Hepatocyte (in vitro differentiated cells): ENCODE results near the gene SART3.

Source experiments
- CTCF ChIP-seq: fragments of 200-600 bp; sonication (generic); IDR thresholded peaks from 2 replicates; pipeline ENCODE4 v1.5.1; 2016; ENCODE audit warnings: antibody characterized with exemption, mild to moderate bottlenecking; ENCODE audit not compliant: poor library complexity
- EZH2 ChIP-seq: fragments of 200-600 bp; sonication (generic); IDR thresholded peaks from 2 replicates; pipeline ENCODE4 v1.6.1; 2016; ENCODE audit warnings: antibody characterized with exemption, mild to moderate bottlenecking, borderline replicate concordance
- EZH2phosphoT487 ChIP-seq: fragments of 200-600 bp; sonication (generic); IDR thresholded peaks from one replicate; pipeline ENCODE4 v1.6.1; 2018; ENCODE audit warnings: antibody characterized with exemption, mild to moderate bottlenecking, low read depth, moderate library complexity; ENCODE audit not compliant: unreplicated experiment, severe bottlenecking

- TF ChIP-seq EZH2: no peak
- no peak for TF ChIP-seq CTCF
- no peak for TF ChIP-seq EZH2phosphoT487
Measured at GRCh38 chr12:108604208-108604941, 43.4 kb upstream of the SART3 start.
